AG20443 (cell line): Measurements from ENCODE around the gene DOCK4.
"Not testable (repeated sequence)": the region's sequence is repeated elsewhere in the genome, so short reads cannot be mapped to it uniquely, and the experiment has no call there.

Source experiments
- DNase-seq: peaks from one replicate; pipeline ENCODE4 v3.0.0; 2012; ENCODE audit warnings: low spot score, mixed read lengths

DOCK4 gene

GRCh38 chr7:111954474-111955381, 251.5 kb downstream of the DOCK4 start:
- no peak for DNase-seq

- DNase-seq, result no peak
Measured at GRCh38 chr7:111954056-111954455, 252.1 kb downstream of the DOCK4 start.

- DNase-seq, result no peak
Measured at GRCh38 chr7:111953611-111954010, 252.6 kb downstream of the DOCK4 start.

GRCh38 chr7:111952783-111953182, 253.4 kb downstream of the DOCK4 start:
- no peak for DNase-seq

- DNase-seq, result no peak
Measured at GRCh38 chr7:111951052-111951451, 255.1 kb downstream of the DOCK4 start.

- no peak for DNase-seq
Measured at GRCh38 chr7:111942450-111943081, 263.6 kb downstream of the DOCK4 start.

DNA sequence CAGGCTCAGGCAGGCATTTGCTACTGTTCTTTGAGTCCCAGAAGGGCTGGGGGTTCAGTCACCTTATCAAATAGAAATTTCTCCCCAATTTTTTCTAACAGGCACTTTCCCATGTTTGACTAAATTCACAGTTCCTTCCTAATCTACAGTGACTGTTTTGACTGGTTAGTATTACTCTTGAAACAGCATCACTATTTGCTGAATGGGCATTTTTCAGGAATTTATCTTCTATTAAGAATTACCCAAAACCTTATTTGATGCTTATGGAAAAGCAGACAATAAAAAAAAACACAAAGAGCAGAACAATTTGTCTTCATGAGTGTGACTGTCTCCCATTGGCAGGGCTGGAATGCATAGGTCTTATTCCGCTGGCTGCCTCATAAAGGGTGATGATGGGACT, 269.0 kb downstream of the DOCK4 start:
- no peak for DNase-seq

DNA sequence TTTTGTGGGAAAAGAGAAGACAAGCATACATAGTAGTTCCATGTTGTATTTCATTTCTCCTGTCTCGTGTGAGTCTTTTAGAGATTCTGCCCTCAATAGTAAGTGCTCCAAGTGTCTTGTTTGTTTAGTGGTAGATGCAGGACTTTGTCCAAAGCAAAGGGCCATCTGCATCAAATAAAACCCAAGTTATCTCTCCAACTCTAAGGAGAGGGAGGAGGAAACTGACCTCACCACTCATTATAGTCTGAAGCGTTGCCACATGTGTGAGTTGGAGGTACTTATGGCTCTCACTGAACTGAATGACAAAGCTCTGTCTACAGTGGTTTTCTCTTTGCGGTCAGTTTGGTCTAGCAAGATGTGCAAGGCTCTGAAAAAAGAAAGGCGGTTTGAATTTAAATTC, 272.6 kb downstream of the DOCK4 start:
- peak; percentile 40 for DNase-seq

GRCh38 chr7:111931958-111932357, 274.2 kb downstream of the DOCK4 start:
- no peak for DNase-seq

- no peak for DNase-seq
Measured at GRCh38 chr7:111931016-111931517, 275.1 kb downstream of the DOCK4 start.

DNA sequence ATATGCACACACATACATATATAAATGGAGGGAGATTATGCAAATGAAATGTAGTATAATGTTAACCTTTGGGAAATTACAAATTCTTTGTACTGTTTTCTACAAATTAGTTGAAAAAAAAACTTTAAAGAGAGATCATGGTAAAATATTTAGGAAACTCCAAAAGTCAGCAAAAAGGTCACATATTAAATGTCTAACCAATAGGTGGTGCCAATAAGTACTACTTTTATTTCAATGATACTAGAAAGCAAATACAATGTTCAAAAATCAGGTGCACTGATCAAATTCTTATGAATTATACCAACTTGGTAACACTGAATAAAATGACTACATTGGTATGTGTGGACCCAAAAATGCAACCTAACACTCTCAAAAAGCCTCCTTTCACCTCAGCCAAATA, 276.9 kb downstream of the DOCK4 start:
- no peak for DNase-seq

GRCh38 chr7:111927353-111928019, 278.7 kb downstream of the DOCK4 start:
- DNase-seq, result no peak

- DNase-seq, result no peak
Measured at GRCh38 chr7:111920329-111920728, 285.9 kb downstream of the DOCK4 start.

DNA sequence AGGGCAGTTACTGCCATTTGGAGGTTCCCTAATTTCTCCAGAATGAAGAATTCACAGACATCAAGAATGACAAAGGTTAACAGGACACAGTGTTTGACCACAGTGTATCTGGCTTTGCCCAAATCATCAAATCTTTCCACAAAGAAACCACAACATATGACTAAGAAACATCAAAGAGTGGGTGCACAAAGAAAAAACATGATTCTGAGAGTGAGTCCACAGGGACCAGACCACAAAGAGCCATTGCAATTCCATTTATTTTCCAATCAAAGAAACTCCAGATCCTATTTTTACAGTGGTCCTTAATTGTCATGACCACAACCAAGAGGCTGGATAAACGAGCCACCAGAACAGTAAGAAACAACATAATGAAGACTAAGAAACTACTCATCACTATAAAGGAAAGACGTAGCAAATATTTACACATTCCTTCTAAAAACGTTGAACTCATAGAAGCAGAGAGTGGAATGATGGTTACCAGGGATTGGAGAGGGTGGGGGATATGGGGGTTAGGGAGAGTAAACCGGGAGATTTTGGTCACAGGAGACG, 286.5 kb downstream of the DOCK4 start:
- no peak for DNase-seq

GRCh38 chr7:111919164-111919563, 287.0 kb downstream of the DOCK4 start:
- DNase-seq, result no peak

DNA sequence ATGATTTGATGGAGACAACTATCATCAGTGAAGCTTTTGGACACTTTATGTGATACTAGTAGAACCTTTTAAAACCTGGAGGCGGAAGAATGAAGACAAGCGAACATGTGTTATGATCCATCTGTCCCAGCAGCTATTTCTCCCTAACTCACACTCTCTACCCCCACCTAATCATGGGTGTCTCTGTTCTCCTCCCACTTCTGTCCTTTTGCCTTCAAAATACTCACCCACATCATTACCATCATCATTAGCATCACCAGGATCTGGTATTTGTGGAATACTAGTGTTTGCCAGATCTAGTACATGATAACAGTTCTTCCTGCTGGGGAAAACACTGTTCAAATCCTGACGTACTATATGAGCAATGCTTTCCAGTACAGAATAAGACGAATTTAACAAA, 287.7 kb downstream of the DOCK4 start:
- no peak for DNase-seq

DNA sequence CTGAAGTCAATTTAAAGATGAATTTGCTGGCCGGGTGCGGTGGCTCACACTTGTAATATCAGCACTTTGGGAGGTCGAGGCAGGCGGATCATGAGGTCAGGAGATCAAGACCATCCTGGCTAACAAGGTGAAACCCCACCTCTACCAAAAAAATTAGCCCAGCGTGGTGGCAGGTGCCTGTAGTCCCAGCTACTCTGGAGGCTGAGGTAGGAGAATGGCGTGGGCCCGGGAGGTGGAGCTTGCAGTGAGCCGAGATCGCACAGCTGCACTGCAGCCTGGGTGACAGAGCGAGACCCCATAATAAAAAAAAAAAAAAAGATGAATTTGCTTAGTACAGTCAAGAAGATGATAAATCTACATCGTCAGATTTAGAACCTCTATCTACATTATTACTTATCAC, 288.8 kb downstream of the DOCK4 start:
- DNase-seq, result not testable (repeated sequence)

DNA sequence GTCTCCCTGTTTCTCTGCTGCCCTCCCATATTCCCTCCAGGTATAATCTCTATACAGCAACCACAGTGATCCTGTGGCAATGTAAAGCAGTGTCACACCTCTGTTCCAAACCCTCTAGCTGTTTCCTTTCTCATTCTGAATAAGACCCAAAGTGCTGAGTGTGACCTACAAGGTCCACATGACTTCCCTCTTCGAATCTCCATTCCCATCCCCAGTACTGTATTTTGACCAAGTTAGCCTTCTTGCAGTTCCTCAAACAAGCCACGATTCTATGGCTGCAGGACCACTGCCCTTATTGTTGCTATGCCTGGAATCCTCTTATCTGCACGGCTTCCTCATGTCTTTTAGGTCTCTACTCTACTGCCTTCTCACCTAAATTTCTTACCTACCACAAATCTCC, 291.9 kb downstream of the DOCK4 start:
- no peak for DNase-seq

GRCh38 chr7:111911166-111911961, 294.8 kb downstream of the DOCK4 start:
- DNase-seq, result no peak

DNA sequence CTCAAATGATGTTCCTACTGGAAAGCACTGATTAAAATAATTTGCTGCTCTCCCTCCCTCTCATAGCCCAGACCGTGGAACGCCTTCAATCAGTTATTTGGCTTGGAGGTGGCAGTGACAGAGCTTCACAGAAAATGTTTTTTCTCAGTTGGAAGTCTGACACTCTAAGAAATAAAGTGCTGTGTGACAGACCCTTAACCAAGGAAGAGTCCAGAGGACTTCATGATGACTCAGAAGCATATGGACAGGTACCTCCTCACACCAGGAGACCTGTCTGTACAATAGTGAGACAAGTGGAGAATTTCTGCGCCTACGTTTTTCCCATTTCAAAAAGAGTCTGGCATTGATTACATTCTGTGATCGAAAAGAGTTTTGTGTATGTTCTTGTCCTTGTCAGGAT, 295.5 kb downstream of the DOCK4 start:
- no peak for DNase-seq

DNA sequence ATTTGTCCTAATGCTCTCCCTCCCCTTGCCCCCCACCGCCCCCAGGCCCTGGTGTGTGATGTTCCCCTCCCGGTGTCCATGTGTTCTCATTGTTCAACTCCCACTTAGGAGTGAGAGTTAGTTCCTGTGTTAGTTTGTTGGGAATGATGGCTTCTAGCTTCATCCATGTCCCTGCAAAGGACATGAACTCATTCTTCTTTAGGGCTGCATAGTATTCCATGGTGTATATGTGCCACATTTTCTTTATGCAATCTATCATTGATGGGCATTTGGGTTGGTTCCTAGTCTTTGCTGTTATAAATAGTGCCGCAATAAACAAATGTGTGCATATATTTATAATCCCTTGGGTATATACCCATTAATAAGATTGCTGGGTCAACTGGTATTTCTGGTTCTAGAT, 297.5 kb downstream of the DOCK4 start:
- not testable (repeated sequence) for DNase-seq

- no peak for DNase-seq
Measured at GRCh38 chr7:111903797-111904196, 302.4 kb downstream of the DOCK4 start.
